Adrenal gland (tissue), 12 donors: ENCODE results near the gene MAP3K20. TPM values are rescaled to one million over a fixed set of nuclear protein-coding genes. Genes with fewer than 3 reads are reported as not detected.

Experiments
- DNase-seq, 7 donors: peaks; one replicate each; pipeline ENCODE4 v3.0.0-alpha.2; 2019 to 2020
- H3K27ac ChIP-seq, 5 donors: fragments of 200-600 bp; sonication (generic) in 4 of 5; 1 replicate in 3 of 5; 2 replicates in 2 of 5; pipeline versions ENCODE4 v1.5.1 to v1.8.0; 2016 to 2020; ENCODE audit warnings: mild to moderate bottlenecking in 1 of 5
- H3K27me3 ChIP-seq: fragments of 200-600 bp; 2 replicates; pipeline ENCODE4 v1.8.0; 2021
- H3K36me3 ChIP-seq, 2 donors: fragments of 200-600 bp; replicated peaks in 1 of 2; 1 replicate in 1 of 2; 2 replicates in 1 of 2; pipeline versions ENCODE4 v1.5.1 to v1.8.0; 2018 to 2022
- H3K4me1 ChIP-seq, 2 donors: fragments of 200-600 bp; replicated peaks in 1 of 2; 1 replicate in 1 of 2; 2 replicates in 1 of 2; pipeline versions ENCODE4 v1.5.1 to v1.8.0; 2018 to 2021
- H3K4me3 ChIP-seq, 4 donors: fragments of 200-600 bp; sonication (generic) in 3 of 4; one replicate each; pipeline ENCODE4 v1.5.1; 2016 to 2018
- H3K9me3 ChIP-seq, 3 donors: fragments of 200-600 bp; sonication (generic) in 1 of 3; replicated peaks in 1 of 3; 1 replicate in 2 of 3; 2 replicates in 1 of 3; pipeline versions ENCODE4 v1.5.1 to v1.8.0; 2016 to 2021
- POLR2A ChIP-seq, 2 donors: fragments of 450-650 bp; IDR thresholded peaks; one replicate each; pipeline ENCODE4 v1.6.1; 2017; ENCODE audit warnings: antibody characterized with exemption in 2 of 2, mild to moderate bottlenecking in 2 of 2, moderate library complexity in 1 of 2
- WGBS, 4 donors: extraction: QIAGEN DNeasy Blood & Tissue Kit in 2 of 4; methylation state at CpG; one replicate each; pipeline versions ENCODE4 v1.1.5 to v1.1.7; 2013 to 2017; 5-methylcytosine and 5-hydroxymethylcytosine counted together
- intact Hi-C, 2 donors: fragments of 100-400 bp; cut with DNase I; formaldehyde crosslinking; loops; one replicate each; pipeline versions ENCODE4 v1.14.1 to v1.15.0; 2022 to 2023
- polyA plus RNA-seq, 3 donors: library from polyadenylated mRNA; stranded (reverse); fragments of 200-250 nt in 2 of 3; fragments of 350-450 nt in 1 of 3; fragmentation: Illumina TruSeq in 1 of 3; extraction: RNeasy Lipid Tissue Mini Kit (QIAGEN cat#74804) in 1 of 3; gene quantifications; one replicate each; pipeline ENCODE4 v1.2.3, GENCODE V29; 2013 to 2014
- total RNA-seq, 9 donors: library from RNA; depleted of rRNA in 4 of 9; stranded (reverse); fragments of >200 nt in 4 of 9; fragments of 120-200 nt in 1 of 9; fragmentation: NEBNext Ultra II Directional in 1 of 9; extraction: Animal tissue kit (Norgen Biotek cat#: 25700) in 1 of 9; gene quantifications; one replicate each; pipeline versions ENCODE4 v1.1.0 to v1.2.4, GENCODE V29; 2013 to 2023
- TF ChIP-seq, protein P1 (sequence below), 6 experiments: fragments of 450-650 bp in 4 of 6; fragments of 200-600 bp in 2 of 6; sonication (generic) in 1 of 6; IDR thresholded peaks; 1 replicate in 5 of 6; 2 replicates in 1 of 6; pipeline versions ENCODE4 v1.5.1 to v1.8.0; 2016 to 2021; ENCODE audit warnings: antibody characterized with exemption in 6 of 6, mild to moderate bottlenecking in 2 of 6, moderate library complexity in 1 of 6
- donor health status: healthy with polysubstance abuse.
- donor health status: Bipolar disorder and iron deficiency.
- donor health status: DM: yes; HTN: yes; CAD: no.
- donor health status: DM: no; HTN: no; CAD: no.
- donor health status: DM: no; HTN: no; CAD: no.
- donor health status: DM: yes; HTN: yes; CAD: no.

Gene MAP3K20
- total and polyA plus RNA-seq, 12 donors: 8.1 to 54.2 (median 25.4) TPM

GRCh38 chr2:173221132-173221695 lies 145.6 kb downstream of the MAP3K20 start:
- H3K4me3 ChIP-seq: no peak overlapping the region
- H3K27me3 ChIP-seq: no peaks in the 10 kb centered on the region
- no peak overlapping the region for H3K27ac ChIP-seq
- no peaks in the 10 kb centered on the region for H3K4me1 ChIP-seq
- 90 to 95% (median 93%) methylated on average over 4 of the region's 4 CpGs for WGBS, 4 donors
- intact Hi-C loops: no loop called here
- TF ChIP-seq, protein P1, sequence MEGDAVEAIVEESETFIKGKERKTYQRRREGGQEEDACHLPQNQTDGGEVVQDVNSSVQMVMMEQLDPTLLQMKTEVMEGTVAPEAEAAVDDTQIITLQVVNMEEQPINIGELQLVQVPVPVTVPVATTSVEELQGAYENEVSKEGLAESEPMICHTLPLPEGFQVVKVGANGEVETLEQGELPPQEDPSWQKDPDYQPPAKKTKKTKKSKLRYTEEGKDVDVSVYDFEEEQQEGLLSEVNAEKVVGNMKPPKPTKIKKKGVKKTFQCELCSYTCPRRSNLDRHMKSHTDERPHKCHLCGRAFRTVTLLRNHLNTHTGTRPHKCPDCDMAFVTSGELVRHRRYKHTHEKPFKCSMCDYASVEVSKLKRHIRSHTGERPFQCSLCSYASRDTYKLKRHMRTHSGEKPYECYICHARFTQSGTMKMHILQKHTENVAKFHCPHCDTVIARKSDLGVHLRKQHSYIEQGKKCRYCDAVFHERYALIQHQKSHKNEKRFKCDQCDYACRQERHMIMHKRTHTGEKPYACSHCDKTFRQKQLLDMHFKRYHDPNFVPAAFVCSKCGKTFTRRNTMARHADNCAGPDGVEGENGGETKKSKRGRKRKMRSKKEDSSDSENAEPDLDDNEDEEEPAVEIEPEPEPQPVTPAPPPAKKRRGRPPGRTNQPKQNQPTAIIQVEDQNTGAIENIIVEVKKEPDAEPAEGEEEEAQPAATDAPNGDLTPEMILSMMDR (IDR thresholded peaks at IDR 0.05): no peak
- no peak for TF ChIP-seq POLR2A (IDR thresholded peaks at IDR 0.05)
- no peaks in the 10 kb centered on the region for H3K36me3 ChIP-seq
- no peak for DNase-seq
- H3K9me3 ChIP-seq: no peaks in the 10 kb centered on the region

DNA sequence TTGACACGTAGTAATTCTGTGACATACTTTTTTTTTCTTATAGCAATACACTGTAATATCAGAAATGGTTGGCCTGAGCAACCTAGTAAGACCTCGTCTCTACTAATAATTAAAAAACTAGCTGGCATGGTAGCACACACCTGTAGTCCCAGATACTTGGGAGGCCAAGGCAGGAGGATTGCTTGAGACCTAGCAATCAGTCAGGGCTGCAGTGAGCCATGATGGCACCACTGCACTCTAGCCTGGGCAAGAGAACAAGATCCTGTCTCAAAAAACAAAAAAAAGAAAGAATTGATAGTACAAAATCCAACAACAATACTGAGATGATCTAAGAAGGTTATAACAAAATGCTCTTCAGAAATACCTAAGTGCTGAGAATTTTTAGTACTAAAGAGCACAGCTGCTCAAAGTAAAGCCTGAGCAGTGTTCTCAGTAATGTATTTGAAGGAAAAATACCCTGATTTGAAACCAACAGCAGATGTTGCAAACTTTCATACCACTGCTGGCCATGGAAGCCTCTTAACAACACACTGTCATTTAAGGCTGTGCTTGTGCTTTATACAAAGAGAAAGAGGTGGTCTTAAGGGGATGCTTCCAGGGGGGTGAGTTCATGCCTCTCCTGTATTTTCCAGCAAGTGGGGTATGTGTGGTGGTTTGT lies 146.4 kb downstream of the MAP3K20 start:
- Histone ChIP-seq H3K9me3 (no peaks in the 10 kb centered on the region), H3K27me3 (no peaks in the 10 kb centered on the region), H3K4me3 (no peak overlapping the region), H3K36me3 (no peaks in the 10 kb centered on the region), H3K4me1 (no peaks in the 10 kb centered on the region), H3K27ac (no peak overlapping the region)
- 65 to 98% (median 85%) methylated on average over 2 of the region's 2 CpGs for WGBS, 4 donors
- intact Hi-C loops: no loop called here
- TF ChIP-seq, protein P1 (IDR thresholded peaks at IDR 0.05): no peak
- TF ChIP-seq POLR2A (IDR thresholded peaks at IDR 0.05): no peak
- no peak for DNase-seq

- 86 to 95% (median 92%) methylated on average over 2 of the region's 2 CpGs for WGBS, 4 donors
- no peak overlapping the region for H3K27ac ChIP-seq
- no peaks in the 10 kb centered on the region for H3K36me3 ChIP-seq
- no peak for DNase-seq
- H3K4me1 ChIP-seq: no peaks in the 10 kb centered on the region
- H3K27me3 ChIP-seq: no peaks in the 10 kb centered on the region
- no peaks in the 10 kb centered on the region for H3K9me3 ChIP-seq
- intact Hi-C loops: no loop called here
- no peak overlapping the region for H3K4me3 ChIP-seq
- TF ChIP-seq POLR2A (IDR thresholded peaks at IDR 0.05): no peak
- TF ChIP-seq, protein P1 (IDR thresholded peaks at IDR 0.05): no peak
Measured at GRCh38 chr2:173223871-173224270, 148.2 kb downstream of the MAP3K20 start.

DNA sequence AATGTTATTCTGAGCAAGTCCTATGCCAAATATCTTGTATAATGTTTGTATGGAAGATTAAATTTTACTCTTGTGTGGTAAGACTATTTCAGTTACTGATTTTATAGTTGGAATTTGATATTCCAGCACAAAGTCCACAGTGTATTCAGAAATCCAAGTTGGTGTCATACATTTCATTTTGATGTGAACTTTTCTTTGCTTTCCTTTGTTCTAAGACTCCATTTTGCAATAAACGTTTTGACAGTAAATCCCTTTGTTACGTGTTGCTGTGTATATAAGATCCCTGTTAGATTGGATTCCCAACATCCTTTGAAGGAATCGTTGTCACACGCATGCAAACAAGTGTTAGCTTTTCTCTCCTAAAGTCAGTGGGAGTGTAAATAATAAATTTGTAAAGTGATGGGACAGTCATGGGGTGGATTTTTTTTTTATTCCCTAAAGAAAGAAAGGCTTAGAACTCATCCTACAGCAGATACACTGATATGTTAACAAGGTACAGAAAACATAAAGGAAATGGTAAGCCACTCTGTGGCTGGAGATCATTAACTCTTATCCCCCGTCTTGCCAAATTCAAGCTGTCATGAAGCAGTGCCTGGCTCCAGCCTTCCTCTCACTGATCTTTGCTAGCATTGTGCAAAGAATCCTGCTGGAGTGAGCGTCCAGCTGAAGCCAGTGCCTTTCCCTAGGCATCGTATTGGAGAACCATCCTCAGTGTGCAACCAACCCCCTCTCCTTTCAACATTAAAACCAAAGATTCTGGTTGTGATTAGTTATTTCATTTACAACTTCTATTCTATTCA lies 151.5 kb downstream of the MAP3K20 start:
- H3K36me3 ChIP-seq: no peaks in the 10 kb centered on the region
- no peaks in the 10 kb centered on the region for H3K27me3 ChIP-seq
- TF ChIP-seq, protein P1 (IDR thresholded peaks at IDR 0.05): no peak
- TF ChIP-seq POLR2A (IDR thresholded peaks at IDR 0.05): no peak
- no peaks in the 10 kb centered on the region for H3K4me1 ChIP-seq
- H3K4me3 ChIP-seq: no peak overlapping the region
- H3K9me3 ChIP-seq: no peaks in the 10 kb centered on the region
- no peak overlapping the region for H3K27ac ChIP-seq
- intact Hi-C loops: no loop called here
- WGBS, 4 donors: 81 to 92% (median 89%) methylated on average over 7 of the region's 7 CpGs
- no peak for DNase-seq
